ENCODE data around the gene MICU1.
A peak's percentile ranks its signal among the peaks of the same experiment; 100 is the strongest.
"Not testable (repeated sequence)": the region's sequence is repeated elsewhere in the genome, so short reads cannot be mapped to it uniquely, and the experiment has no call there.

MICU1 gene

DNA sequence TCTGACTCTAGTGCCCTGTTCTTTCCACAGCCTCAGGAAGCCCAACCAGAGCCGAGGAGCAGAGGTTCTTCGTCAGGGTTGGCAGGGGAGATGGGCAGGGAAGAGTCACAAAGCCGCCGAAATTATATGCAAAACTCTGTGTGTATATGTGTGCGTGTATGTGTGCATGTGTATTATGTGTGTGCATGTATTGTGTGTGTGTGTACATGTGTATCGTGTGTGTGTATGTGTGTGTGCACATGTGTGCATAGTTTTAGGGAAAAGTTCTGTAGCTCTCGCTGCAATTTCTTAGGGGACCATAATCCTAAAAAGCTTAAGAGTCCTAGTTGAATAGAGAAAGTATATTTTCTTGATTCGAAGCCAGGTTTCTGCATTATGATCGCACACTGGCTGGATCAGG, 288.2 kb downstream of the MICU1 start:
- DNase-seq = no peak

DNA sequence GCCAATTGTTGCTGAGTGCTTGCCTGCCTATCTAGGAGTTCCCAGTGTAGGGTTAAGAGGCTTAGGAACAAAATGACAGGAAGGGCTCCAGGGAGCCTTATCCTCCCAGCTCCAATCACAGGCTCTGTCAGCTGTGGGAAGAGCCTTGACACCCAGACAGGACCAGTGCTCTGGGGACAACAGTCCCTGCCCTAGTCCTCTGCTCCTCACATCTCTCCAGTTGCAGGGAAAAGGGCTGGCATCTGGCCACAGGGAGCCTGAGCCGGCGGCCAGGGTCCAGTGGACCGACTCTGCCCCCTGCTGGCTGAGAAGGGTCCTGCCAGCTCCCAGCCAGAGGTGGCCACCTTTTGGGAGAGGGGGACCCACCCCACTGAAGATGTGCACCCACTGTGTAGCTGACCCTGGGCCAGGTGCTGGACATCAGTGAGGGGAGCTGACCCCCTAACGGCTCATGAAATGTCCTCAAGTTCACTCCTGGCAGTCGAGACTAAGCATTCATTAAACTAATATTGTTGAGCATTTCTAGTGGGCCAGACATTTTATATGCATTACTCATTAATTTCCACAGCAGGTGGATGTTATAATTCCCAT, 288.7 kb downstream of the MICU1 start:
- peak; percentile 50 to 66 for DNase-seq

DNA sequence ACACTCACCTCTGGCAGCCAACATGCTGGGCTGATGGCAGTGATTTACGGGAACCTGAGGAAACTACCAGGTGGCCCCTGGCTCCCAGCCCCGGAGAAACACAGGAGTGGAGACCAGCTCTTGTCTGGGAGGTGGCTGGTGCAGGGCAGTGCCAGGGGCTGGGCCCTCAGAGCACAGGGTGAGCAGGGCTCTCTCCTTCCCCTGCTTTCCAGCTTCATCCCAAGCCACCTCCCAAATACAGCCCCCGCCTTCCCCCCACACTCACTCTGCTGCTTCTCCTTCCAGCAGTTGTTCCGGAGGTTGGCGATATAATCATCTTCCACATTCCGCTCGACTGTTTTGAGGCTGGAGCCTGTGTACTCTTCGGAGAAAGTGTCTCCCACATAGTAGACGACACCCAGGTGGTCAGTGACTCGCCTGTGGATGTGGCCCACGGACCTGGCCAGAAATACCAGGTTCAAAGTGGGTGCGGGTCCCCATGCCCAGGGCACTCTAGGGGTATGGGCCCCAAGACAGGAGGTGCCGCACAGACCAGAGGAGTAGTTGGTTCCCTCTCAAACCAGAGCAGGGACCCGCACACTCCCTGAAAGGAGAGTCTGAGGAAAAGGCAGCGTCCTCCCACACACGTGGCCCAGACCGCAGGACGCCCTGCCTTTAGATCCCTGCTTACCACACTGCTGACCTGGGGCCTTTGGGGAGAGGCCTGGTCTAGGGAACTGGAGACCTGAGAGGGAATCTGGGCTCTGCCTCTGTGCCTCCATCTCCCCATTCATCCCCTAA, 289.4 kb downstream of the MICU1 start:
- no peak for DNase-seq

DNA sequence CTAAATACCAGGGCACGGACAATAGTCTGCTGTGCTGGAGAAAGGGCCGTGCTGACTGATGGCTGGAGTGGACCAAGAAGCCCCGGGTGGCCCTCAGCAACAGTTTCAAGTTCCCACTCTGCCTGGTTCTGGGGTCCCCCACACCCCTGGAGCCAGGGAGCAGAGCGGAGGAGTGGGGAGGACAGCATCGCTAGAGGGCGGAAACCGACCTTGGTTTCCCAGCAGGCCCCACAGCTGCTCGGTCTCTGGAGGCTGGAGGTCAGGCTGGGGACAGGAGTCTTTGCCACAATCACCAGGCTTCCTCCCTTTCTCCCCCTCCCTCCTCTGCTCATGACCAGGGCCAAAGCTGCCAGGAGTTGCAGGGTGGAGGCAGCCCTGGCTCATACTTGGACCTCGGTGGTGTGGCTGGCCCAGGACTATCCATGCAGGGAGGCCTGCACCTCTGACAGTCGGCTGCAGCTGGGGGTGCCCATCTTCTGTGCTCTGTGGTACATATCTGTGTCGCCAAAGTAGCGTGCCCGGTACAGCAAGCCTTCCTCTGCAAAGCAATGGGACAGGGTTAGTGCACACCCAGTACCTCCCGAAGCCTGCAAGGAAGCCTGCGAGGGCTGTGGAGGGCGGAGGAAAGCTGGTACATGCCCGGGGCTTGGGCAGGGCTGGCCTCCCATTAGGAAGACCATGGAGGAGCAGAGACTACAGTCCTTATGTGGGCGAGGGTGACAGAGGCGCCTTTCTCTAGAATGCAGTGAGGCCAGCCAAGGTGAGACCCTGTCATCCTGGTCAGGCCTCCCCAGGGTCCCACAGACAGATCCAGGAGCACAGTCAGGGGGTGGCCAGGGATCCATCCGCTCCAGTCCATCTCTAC, 290.3 kb downstream of the MICU1 start:
- no peak for DNase-seq

DNA sequence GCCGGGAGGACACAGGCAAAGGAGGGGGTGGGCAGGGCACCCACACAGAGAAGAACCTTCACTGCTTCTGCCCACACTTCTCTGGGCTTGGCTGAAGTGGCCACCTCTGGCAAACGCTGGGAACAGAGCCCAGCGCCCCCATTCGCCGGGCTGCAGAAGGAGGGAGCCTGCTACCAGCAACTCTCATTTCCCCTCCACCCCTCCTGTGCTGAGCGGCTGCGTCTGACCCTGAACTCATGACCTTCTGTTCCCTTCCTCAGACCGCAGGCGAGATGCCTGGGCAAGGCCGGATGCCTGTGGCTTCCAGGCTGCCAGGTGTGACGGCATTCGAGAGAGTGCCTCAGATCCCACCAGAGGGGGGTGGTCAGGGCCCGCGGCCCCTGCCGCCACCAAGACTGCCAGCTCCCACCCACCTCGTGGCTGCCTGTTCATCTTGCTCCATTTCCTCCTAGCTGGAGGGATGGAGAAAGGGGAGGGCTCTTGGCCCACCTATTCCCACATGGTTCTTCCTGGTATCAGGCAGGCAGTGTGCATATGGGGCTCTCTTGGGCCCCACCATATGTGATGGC, 291.0 kb downstream of the MICU1 start:
- DNase-seq = peak; percentile 51 to 65

DNA sequence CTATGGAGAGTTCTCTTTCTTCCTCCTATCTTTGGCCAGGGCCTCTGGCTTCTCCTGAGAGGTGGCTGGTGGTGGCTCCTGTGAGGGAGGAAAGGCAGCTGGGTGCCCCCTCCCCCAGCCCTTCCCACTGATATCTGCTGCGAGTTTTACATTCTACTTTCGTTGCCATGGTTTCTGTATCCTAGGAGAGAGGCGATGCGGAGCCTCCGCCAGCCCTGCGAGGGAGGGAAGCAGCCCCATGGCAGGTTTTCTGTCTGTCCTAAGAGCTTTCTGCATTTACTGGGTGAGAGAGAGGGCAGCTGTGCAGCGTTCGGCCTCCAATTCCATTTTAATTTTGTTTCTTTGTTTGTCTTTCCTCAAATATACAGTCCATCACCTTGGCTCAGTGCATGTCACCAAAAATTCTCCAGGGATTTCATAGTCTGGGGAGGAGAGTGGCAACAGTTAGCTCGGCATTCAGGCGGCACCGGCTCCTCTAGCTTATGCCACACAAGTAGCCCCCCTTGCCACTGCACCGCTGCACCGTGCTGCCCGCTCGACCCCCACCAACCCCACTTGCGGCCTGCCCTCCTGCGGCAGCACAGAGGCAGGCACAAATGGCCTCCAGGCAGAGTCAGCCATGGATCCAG, 291.6 kb downstream of the MICU1 start:
- DNase-seq = no peak

DNA sequence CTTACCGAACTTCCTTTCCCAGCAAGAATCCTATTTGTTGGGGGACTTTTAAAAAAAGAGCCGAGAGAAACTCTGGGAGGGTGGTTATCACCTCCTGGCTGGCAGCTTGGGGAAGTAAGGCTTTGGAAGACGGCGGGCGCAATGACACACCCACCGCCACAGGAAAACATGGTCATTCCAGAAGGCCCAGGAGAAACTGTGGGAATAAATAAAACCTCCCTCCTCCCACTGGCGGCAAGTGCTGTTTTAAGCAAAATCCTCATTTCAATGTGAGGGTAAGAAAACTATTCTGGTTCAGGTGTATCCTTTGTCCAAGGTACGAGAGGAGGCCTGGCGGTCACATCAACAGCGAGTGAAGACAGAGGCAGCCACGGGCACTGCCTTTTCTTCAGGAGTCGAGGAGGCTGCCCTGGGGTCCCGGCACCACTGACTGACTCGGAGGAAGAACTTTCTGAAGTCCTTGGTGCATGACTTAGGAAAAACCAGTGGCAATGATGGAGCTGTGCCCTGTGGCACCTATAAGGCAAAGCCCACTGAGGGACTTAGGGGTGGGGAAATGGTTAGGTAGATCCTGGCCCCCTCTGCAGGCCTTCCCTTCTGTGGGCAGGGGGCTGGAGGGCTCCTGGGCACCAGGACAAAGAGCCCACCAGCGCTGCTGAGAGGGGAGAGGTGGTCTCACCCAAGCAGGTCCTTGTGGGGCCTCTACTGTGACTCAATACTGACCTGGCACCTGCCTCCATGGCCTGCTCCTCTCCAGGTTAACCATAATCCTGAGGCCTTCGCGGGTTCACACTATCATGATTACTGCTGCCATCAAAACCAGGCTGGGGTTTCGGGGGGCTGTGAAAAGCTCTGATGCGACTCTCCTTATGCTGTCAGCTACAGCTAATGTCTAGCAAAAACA, 292.5 kb downstream of the MICU1 start:
- no peak for DNase-seq

DNA sequence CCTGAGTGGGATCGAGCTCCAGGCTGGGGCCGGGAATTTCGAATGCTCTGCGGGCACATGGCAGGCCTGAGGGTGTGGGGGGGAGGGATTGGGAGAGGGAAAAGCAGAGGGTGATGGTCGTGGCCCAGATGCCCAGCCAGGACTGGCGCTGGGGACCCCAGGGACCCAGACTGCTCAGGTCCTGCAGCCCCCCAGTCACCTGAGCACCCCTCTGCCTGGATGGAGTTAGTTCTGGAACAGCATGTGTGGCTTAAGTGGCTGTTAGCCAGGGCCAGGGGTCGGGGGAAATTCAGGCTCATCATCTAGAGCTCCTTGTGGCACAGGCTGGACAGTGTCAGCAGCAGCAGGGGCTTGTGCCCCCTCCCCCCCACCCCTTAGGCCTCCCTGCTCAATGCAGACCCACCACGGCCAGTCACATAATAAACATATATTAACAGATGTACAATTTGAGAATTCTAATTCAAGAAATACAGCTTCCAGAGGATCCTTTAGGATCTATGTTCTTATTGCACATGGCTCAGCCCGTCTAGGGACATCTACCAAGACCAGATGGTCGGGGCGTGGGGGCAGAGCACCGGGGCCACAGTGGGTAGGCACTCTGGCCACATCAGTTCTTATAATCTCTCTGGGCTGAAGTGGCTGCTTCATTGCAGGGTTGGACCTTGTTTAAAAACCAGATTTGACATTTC, 293.3 kb downstream of the MICU1 start:
- DNase-seq = no peak

DNA sequence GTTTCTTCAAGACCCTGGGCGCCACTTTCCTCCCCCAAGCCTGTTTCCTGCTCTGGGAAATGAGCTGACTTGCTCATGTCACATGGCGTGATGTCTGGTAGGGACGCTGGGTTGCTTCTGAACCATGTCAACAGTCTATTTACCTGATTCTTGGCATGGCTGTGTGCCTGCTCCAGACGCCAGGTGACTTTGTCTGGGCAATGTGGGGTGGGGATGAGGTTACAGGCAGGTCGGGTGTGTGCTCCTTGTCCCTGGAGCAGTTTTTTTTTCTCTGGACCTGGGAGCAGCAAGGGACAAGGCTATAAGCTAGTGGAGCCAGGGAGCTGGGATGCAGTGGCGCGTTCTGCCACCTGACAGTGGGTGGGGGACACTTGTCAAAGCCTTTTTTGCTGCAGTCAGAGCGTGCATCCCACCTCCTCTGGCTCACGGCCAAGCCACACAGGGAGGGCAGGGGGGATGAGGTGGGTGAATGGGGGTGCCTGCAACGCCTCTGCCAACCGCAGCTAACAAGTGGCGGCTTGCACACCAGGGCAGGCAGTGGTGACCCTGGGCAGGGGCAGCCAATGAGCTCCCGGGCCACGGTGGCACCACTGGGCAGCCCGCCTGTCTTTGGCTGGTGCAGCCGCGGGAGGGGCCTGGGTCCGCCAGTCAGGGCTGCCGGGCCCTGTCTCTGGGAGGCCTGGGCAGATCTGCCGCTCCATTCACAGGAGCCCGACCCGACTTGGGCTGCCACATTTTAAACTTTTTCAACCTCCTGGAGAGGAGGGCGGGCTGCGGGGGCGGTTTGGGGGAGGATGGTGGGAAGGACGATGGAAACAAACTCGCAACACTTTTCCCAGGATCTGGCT, 294.1 kb downstream of the MICU1 start:
- peak; percentile 79 to 83 for DNase-seq

DNA sequence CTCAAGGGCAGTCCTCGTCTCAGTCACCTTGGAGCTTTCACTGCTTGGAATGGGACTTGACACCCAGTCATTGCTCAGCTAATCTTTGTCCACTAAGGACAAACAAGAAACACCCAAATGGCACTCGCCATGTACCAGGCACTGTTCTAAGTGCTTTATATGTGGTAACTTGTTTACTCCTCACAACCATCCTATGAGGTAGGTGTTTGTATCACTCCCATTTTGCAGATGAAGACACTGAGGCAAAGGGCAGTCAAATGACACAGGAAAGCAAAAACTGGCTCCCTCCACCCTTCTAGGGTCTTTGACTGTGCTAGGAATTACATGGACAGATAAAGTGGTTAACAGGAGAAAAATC, 295.8 kb downstream of the MICU1 start:
- DNase-seq = no peak

DNA sequence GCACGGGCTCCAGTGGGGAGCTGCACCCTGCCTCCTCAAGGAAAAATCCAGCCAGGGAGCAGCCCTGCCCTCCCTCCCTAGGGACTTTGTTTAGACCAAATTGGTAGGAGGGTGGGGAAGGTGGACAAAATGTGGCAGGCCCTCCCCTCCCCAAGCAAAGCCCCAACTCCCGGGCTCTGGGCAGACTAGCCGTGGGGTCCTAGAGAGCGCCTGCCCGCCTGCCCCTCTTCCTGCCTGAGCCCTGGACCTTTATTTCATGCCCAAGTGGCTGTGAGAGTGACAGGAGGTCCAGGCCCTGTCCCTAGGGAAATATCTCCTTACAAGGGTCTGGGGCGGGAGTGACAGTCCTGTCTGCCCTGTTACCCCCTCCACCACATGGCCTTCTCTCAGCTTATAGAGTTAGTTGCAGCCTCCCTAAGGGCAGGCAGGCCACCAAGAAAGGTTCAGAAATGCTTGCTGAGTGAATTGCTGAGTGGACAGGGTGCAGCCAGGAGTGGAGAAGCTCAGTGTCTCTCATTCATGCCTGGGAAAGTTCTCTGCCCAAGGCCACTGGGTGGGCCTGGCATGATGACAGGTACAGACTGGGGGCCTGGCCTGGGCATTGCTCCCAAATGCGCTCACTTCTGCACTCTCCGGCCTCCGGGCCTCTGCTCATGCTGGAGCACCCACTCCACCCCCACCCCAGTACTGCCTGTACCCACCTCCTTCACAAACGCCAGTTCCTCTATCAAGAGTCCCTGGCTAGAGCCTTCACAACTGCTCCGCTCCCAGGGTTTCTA, 296.4 kb downstream of the MICU1 start:
- DNase-seq = no peak

DNA sequence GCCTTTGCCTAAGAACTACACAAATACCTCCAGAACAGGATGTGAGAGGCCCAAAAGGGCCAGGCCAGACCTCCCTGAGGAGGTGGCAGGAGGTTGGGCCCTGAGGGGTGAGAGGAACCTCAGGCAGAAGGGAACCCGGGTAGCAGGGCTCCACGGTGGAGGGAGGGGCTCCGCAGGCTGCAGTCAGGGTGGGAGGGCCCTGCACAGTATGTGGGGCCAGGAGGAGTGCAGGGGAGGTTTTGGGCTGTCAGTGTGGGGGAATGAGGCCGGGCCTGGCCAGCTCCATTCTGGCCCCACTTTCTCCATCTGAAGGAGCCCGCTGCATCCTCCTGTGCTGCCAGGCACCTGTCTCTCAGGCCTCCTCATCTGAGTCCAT, 297.1 kb downstream of the MICU1 start:
- DNase-seq = no peak

DNA sequence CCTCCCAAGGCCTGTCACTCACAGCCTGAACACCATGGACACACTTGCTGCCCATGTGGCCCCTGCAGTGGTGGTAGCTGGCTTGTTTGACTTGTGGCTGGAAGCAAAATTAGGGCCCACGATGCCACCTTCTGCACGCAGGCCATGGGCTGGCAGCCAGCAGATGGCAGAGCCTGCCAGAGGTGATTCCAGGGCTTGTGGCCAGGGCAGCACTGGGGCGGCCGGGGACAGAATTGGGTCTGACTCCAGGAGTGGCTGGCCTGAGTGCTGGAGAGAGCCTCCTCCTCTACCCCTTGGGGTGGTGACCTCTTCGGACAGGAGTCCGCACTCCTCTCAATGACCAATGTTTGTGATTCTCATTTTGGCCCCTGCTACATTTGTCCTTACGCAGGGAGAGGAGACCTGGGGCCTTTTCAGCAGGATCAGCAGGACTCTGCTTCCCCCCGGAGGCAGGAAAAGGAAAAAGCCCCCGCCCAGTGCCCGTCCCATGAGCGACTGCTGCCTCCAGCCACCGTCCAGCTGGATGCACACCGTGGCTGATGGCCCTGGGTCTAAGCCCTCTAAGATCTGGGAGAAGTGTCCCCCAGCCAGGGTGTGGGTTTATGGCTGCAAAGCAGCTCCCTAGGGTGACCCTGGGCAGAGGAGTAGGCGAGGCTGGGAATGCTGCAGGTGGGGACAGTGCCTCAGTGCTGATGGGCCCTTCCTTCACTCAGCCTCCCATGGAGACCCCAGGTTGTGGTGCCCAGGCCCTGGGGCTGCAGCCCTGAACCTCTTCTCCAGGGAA, 297.6 kb downstream of the MICU1 start:
- DNase-seq = no peak

DNA sequence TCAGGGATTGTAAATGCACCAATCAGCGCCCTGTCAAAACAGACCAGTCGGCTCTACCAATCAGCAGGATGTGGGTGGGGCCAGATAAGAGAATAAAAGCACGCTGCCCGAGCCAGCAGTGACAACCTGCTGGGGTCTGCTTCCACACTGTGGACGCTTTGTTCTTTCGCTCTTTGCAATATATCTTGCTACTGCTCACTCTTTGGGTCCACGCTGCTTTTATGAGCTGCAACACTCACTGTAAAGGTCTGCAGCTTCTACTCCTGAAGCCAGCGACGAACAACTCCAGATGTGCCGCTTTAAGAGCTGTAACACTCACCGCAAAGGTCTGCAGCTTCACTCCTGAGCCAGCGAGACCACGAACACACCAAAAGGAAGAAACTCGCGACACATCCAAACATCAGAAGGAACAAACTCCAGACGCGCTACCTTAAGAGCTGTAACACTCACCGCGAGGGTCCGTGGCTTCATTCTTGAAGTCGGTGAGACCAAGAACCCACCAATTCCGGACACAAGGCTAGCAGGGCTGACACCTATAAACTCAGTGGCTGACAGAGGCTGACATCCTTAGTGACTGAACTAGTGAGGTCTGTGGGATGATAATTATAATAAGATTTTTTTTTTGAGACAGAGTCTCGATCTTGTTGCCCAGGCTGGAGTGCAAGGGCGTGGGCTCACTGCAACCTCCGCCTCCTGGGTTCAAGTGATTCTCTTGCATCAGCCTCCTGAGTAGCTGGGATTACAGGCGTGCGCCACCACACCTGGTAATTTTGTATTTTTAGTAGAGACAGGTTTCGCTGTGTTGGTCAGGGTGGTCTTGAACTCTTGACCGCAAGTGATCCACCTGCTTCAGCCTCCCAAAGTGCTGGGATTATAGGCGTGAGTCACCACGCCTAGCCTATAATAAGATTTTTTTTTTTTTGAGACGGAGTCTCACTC, 298.9 kb downstream of the MICU1 start:
- peak; percentile 56 to 75 for DNase-seq

DNA sequence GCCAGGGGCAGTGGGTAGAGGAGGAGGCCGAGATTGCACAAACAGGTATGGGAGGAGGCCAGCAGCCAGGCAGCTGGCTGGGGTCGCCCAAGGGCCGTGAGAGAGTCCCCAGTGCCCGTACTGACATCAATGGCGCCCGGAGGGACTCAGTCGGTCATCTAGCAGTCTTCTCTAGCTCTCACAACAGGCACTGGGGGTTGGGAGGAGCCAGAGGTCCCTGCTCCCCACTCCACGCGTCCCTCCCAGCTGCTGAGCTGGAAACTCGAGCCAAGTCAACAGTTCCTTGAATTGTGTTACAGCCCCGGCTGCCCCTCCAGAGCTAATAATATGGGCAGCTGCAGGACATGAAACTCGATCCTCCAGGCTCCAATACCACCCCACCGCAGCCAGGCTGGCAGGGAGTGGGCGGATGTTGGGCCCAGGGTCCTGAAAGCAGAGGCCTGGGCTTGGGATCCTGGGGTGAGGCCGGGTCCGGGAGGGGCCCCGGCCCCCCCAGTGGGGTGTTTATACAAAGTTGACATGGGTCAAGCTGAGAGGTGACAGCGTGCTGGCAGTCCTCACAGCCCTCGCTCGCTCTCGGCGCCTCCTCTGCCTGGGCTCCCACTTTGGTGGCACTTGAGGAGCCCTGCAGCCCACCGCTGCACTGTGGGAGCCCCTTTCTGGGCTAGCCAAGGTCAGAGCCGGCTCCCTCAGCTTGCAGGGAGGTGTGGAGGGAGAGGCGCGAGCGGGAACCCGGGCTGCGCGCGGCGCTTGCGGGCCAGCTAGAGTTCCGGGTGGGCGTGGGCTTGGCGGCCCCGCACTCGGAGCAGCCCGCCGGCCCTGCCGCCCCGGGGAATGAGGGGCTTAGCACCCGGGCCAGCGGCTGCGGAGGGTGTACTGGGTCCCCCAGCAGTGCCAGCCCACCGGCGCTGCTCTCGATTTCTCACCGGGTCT, 300.4 kb downstream of the MICU1 start:
- not testable (repeated sequence) for DNase-seq

DNA sequence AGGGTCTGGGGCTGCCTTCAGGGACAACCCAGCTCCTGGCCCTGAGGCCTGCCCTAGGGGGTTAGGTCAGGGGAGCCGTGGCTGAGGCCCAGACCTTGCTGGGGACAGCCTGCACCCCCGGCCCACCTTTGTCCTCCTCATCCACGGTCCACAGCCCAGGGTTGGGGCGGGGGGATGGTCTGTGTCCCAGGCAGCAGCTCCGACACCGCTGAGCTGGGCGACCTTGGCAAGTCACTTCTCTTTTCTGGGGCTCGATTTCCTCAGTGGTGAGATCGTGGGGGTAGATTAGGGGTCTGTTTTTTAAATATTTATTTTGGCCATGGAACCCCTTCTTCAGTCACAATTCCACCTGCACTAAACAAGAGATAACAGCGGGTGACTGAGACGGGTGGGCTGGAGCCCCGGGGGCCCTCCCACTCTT, 302.1 kb downstream of the MICU1 start:
- no peak for DNase-seq

Measured in stimulated activated CD4-positive, alpha-beta T cell treated with anti-CD3 and anti-CD28 coated beads, Interleukin-4, amount 100 ng/mL, for 4 hours (primary cell).